ENCODE results near the gene NHERF2. TPM values are rescaled to one million over a fixed set of nuclear protein-coding genes. Genes with fewer than 3 reads are reported as not detected.
"Not testable (repeated sequence)": the region's sequence is repeated elsewhere in the genome, so short reads cannot be mapped to it uniquely, and the experiment has no call there.

NHERF2 gene
- total RNA-seq, 2 experiments from 2014 or later, result 2.8 to 3.0 TPM

GRCh38 chr16:2033057-2033908 is 6.6 kb downstream of the NHERF2 start:
- no peaks in the 10 kb centered on the region for H3K9me3 Mint-ChIP-seq
- CTCF ChIA-PET, result interaction anchor here (1.0 kb wide), 1 partner anchor 11 kb away, joined by 3 read pairs; no protein-coding TSS in a partner anchor
- H3K27me3 Mint-ChIP-seq, result no peaks in the 10 kb centered on the region
- POLR2A ChIA-PET, result interaction anchor here (0.7 kb wide), 1 partner anchor 106 kb away, joined by 3 read pairs; no protein-coding TSS in a partner anchor
- H3K36me3 Mint-ChIP-seq (ENCODE audit: low read depth), result no peaks in the 10 kb centered on the region
- H3K4me3 Mint-ChIP-seq, result no peak overlapping the region
- intact Hi-C loops (cut with micrococcal nuclease), result no loop called here
- no peak for TF ChIP-seq CTCF (IDR thresholded peaks at IDR 0.05)
- DNase-seq (peak; percentile 29), ATAC-seq (peak; percentile 37)
- no peaks in the 10 kb centered on the region for H3K4me1 Mint-ChIP-seq (ENCODE audit: low read depth)
- H3K27ac Mint-ChIP-seq, result no peak overlapping the region

- H3K4me1 Mint-ChIP-seq (ENCODE audit: low read depth); H3K36me3 Mint-ChIP-seq (ENCODE audit: low read depth); DNase-seq; H3K4me3 Mint-ChIP-seq; H3K9me3 Mint-ChIP-seq; H3K27ac Mint-ChIP-seq; intact Hi-C loops (cut with micrococcal nuclease); H3K27me3 Mint-ChIP-seq; POLR2A ChIA-PET: not testable (repeated sequence)
- CTCF ChIA-PET, result interaction anchor here (1.0 kb wide), 1 partner anchor 12 kb away, joined by 3 read pairs; no protein-coding TSS in a partner anchor
- peak; percentile 18 for ATAC-seq
Observed at GRCh38 chr16:2033909-2034695, 7.4 kb downstream of the NHERF2 start.

GRCh38 chr16:2034696-2035430 is 8.2 kb downstream of the NHERF2 start:
- ChIA-PET CTCF (no interaction called here), POLR2A (no interaction called here)
- H3K9me3 Mint-ChIP-seq, result no peaks in the 10 kb centered on the region
- intact Hi-C loops (cut with micrococcal nuclease), result no loop called here
- no peak for TF ChIP-seq CTCF (IDR thresholded peaks at IDR 0.05)
- no peak for DNase-seq
- no peak overlapping the region for H3K4me3 Mint-ChIP-seq
- no peaks in the 10 kb centered on the region for H3K27me3 Mint-ChIP-seq
- no peak overlapping the region for H3K27ac Mint-ChIP-seq
- ATAC-seq, result no peak
- no peaks in the 10 kb centered on the region for H3K4me1 Mint-ChIP-seq (ENCODE audit: low read depth)
- H3K36me3 Mint-ChIP-seq (ENCODE audit: low read depth), result no peaks in the 10 kb centered on the region

- TF ChIP-seq CTCF (IDR thresholded peaks at IDR 0.05), result no peak
- ATAC-seq (no peak), DNase-seq (no peak)
- POLR2A ChIA-PET, result no interaction called here
- Mint-ChIP-seq H3K9me3 (no peaks in the 10 kb centered on the region), H3K27ac (no peak overlapping the region), H3K27me3 (no peaks in the 10 kb centered on the region), H3K36me3 (ENCODE audit: low read depth) (no peaks in the 10 kb centered on the region), H3K4me1 (ENCODE audit: low read depth) (no peaks in the 10 kb centered on the region), H3K4me3 (no peak overlapping the region)
- intact Hi-C loops (cut with micrococcal nuclease), result no loop called here
- CTCF ChIA-PET, result interaction anchor here (0.8 kb wide), 1 partner anchor 13 kb away, joined by 3 read pairs; no protein-coding TSS in a partner anchor
Observed at GRCh38 chr16:2035431-2036199, 8.9 kb downstream of the NHERF2 start.

All from activated CD8-positive, alpha-beta T cell treated with anti-CD3 and anti-CD28 coated beads for 36 hours (primary cell).